Nephron progenitor cell (in vitro differentiated cells): Measurements from ENCODE around the gene PER2.

ENCODE experiments used
- DNase-seq: peaks from one replicate; pipeline ENCODE4 v3.0.0; 2021
- H3K27ac Mint-ChIP-seq: 2 replicates; pipeline ENCODE4 v1.8.0; 2021; ENCODE audit warnings: mild to moderate bottlenecking, moderate library complexity, mixed read lengths
- H3K27me3 Mint-ChIP-seq: 2 replicates; pipeline ENCODE4 v1.8.0; 2021; ENCODE audit warnings: mild to moderate bottlenecking, low read depth, mixed read lengths; ENCODE audit not compliant: poor library complexity
- H3K36me3 Mint-ChIP-seq: 2 replicates; pipeline ENCODE4 v1.8.0; 2021; ENCODE audit warnings: low read depth, mixed read lengths
- H3K4me1 Mint-ChIP-seq: 2 replicates; pipeline ENCODE4 v1.8.0; 2021; ENCODE audit warnings: mixed read lengths
- H3K4me3 Mint-ChIP-seq: 2 replicates; pipeline ENCODE4 v1.8.0; 2021; ENCODE audit warnings: mild to moderate bottlenecking, moderate library complexity, mixed read lengths
- H3K9me3 Mint-ChIP-seq: 2 replicates; pipeline ENCODE4 v1.8.0; 2021; ENCODE audit warnings: mild to moderate bottlenecking, moderate library complexity, mixed read lengths
- TF ChIP-seq, protein P1 (sequence below): fragments of 200-600 bp; sonication (generic); IDR thresholded peaks from 2 replicates; pipeline ENCODE4 v1.5.0; 2021; ENCODE audit warnings: antibody characterized with exemption

Gene PER2

DNA sequence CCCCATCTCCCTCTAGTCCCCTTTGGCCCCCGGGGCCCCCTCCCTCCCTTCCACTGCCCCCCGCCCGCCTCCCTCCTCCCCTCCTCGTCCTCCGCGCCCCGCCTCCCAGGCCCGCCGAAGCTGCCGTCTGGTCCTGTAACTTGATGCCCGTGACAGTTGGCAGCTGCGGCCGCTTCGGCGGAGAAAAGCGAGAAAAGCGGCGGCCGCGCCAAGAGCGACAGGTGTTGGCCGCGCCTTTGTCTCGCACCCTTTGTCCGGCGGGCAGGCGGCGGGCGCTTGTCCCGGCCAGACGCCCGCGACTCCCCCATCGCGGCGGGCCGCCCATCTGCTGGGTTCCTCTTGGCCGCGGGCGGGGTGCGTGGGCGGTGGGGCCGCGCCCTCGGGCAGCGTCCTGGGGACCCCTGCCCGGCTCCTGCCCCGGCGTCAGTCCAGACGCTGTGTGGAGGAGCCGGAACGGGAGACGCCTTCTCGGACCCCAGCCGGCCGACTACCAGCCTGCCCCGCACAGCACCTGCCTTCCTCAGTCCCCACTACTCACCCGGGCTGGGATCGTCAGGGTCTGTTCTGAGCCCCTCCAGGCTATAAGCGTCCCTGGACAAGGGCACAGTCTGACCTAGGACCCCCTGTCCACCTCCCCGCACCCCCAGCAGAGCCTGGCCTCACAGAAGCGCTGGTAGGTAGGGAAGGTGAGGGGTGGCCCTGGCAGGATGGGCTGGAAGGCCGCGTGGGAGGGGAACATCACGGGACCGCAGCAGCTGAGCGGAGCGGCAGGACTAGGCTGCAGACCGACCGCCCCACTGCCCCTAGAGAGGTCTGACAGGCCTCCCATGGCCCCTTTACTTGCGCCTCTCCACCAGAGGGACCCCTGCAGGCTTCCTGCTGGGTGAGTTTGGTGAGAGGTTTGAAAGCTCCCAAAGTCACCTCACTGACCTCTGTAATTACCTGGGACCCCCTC is 47.4 kb downstream of the PER2 start:
- Mint-ChIP-seq H3K4me3 (peak overlapping the region; percentile 50), H3K9me3 (no peaks in the 10 kb centered on the region), H3K27me3 (peaks cover 6% of the 10 kb centered on the region), H3K4me1 (peaks cover 42% of the 10 kb centered on the region), H3K36me3 (peaks cover 11% of the 10 kb centered on the region), H3K27ac (no peak overlapping the region)
- TF ChIP-seq, protein P1, sequence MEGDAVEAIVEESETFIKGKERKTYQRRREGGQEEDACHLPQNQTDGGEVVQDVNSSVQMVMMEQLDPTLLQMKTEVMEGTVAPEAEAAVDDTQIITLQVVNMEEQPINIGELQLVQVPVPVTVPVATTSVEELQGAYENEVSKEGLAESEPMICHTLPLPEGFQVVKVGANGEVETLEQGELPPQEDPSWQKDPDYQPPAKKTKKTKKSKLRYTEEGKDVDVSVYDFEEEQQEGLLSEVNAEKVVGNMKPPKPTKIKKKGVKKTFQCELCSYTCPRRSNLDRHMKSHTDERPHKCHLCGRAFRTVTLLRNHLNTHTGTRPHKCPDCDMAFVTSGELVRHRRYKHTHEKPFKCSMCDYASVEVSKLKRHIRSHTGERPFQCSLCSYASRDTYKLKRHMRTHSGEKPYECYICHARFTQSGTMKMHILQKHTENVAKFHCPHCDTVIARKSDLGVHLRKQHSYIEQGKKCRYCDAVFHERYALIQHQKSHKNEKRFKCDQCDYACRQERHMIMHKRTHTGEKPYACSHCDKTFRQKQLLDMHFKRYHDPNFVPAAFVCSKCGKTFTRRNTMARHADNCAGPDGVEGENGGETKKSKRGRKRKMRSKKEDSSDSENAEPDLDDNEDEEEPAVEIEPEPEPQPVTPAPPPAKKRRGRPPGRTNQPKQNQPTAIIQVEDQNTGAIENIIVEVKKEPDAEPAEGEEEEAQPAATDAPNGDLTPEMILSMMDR = peak; percentile 11
- DNase-seq = peak; percentile 85

DNA sequence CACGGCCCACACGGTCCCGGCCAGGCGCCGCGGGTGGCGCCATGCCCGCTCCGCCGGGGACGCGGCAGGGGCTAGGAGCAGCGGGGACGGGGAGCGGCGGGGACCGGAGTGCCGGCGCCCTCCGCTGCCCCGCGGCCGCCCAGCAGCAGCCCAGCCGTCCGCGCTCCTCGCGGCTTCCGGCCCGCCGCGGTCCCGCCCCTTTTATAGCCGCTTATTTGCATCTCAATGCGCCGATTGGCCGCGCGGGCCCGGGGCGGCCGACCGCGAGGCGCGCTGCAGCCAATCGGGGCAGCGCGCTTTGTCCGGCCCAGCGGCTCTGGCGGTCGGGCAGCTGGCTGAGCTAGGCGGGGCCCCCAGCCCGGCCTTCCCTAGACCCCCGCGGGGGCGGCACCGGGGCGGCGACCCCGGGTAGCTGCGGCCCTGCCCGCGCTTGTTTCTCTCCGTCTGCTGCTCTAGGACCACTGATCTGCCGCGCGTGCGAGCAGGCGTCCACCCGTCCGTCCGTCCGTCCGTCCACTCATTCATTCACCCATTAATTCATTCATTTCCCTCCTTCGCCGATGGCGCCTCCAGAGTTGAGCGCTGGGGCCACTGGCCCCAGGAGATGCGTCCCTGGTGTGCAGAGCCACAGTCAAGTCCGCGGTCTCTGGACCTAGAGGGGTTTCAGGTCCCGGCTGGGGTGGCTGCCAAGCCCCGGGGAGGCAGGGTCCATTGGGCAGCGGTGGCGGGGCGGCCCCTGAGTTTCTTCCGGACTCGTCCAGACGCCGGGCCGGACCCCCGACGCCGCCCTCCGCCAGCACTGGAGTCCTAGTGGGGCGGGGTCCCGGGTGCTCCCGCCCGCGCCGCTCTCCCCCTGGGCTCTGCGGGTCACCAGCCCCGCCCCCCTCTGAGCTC is 48.3 kb downstream of the PER2 start, which contains the start of gene HES6:
Gene HES6 (minus strand): TSS at position 176 of the 894 bp plus-strand sequence. CDS start 133 bp downstream, at position 43.
- peak; percentile 93 for DNase-seq
- Mint-ChIP-seq H3K27me3 (peaks cover 7% of the 10 kb centered on the region), H3K36me3 (peaks cover 2% of the 10 kb centered on the region), H3K4me1 (peaks cover 36% of the 10 kb centered on the region), H3K4me3 (peak within 1 kb of the TSS; percentile 87), H3K9me3 (no peaks in the 10 kb centered on the region), H3K27ac (peak within 1 kb of the TSS; percentile 96)
- TF ChIP-seq, protein P1 = no peak

GRCh38 chr2:238239543-238239862 is 48.9 kb downstream of the PER2 start:
- H3K4me3 Mint-ChIP-seq = peak overlapping the region; percentile 20
- H3K4me1 Mint-ChIP-seq = peaks cover 35% of the 10 kb centered on the region
- peak; percentile 70 for DNase-seq
- H3K27ac Mint-ChIP-seq = no peak overlapping the region
- H3K36me3 Mint-ChIP-seq = no peaks in the 10 kb centered on the region
- TF ChIP-seq, protein P1 = no peak
- H3K27me3 Mint-ChIP-seq = peaks cover 10% of the 10 kb centered on the region
- no peaks in the 10 kb centered on the region for H3K9me3 Mint-ChIP-seq

GRCh38 chr2:238238766-238239542 is 49.5 kb downstream of the PER2 start:
- peak overlapping the region; percentile 65 for H3K4me3 Mint-ChIP-seq
- peak; percentile 34 for DNase-seq
- no peaks in the 10 kb centered on the region for H3K36me3 Mint-ChIP-seq
- no peak overlapping the region for H3K27ac Mint-ChIP-seq
- H3K4me1 Mint-ChIP-seq = peaks cover 30% of the 10 kb centered on the region
- H3K9me3 Mint-ChIP-seq = no peaks in the 10 kb centered on the region
- H3K27me3 Mint-ChIP-seq = peaks cover 10% of the 10 kb centered on the region
- TF ChIP-seq, protein P1 = no peak

- H3K27ac Mint-ChIP-seq = no peak overlapping the region
- no peak for DNase-seq
- peaks cover 24% of the 10 kb centered on the region for H3K4me1 Mint-ChIP-seq
- peaks cover 16% of the 10 kb centered on the region for H3K27me3 Mint-ChIP-seq
- H3K9me3 Mint-ChIP-seq = no peaks in the 10 kb centered on the region
- peak overlapping the region; percentile 68 for H3K4me3 Mint-ChIP-seq
- TF ChIP-seq, protein P1 = no peak
- no peaks in the 10 kb centered on the region for H3K36me3 Mint-ChIP-seq
These were observed 50.1 kb downstream of the PER2 start for GRCh38 chr2:238238311-238238765.
